GM20000 (cell line): ENCODE results near the gene UBAC1.
A peak's percentile ranks its signal among the peaks of the same experiment; 100 is the strongest.
"Not testable (repeated sequence)": the region's sequence is repeated elsewhere in the genome, so short reads cannot be mapped to it uniquely, and the experiment has no call there.

Source experiments
- DNase-seq: peaks from one replicate; pipeline ENCODE4 v3.0.0; 2012; ENCODE audit warnings: low spot score
- CTCF ChIP-seq: IDR thresholded peaks from 2 replicates; pipeline ENCODE4 v1.5.1; 2012; ENCODE audit warnings: mild to moderate bottlenecking, control low read depth; ENCODE audit errors: extremely low read depth, missing control alignments

The UBAC1 gene

DNA sequence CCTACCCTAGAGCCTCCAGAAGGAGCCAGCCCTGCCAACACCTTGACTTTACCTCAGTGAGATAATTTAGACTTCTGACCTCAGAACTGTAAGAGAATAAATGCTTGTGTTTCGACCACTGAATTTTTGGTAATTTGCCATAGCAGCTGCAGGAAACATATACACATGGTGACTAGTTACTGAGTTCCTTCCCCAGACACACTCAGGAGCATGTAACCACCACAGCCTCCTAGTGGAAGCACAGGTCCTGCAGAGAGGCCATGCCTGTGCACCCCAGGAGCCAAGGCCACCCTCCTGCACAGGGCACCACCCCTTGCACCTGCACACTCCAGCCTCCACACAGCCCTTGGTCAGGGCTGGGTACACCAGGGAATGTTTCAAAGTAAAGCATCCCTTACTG, 46.3 kb downstream of the UBAC1 start:
- TF ChIP-seq CTCF, result no peak
- DNase-seq, result no peak

GRCh38 chr9:135911233-135911632, 49.9 kb downstream of the UBAC1 start:
- not testable (repeated sequence) for DNase-seq

DNA sequence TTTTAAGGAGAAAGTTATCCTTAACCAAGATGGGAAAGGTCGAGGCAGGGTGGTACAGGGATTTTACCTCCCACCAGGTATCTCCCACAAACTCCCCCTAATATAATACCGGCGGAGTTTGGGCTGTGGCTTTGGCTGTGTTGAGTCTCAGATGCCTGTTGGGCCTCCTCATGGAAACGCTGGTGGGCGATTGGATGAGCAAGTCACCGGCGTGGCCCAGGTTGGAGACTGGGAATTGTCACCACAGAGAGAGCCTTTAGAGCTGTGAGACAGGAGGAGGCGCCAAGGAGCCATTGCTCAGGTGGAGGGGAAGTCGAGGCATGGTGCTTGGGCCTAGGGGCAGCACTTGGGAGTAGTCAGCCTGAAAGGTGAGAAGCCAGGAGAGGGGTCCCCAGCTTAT, 50.4 kb downstream of the UBAC1 start:
- no peak for DNase-seq
- TF ChIP-seq CTCF, result no peak

DNA sequence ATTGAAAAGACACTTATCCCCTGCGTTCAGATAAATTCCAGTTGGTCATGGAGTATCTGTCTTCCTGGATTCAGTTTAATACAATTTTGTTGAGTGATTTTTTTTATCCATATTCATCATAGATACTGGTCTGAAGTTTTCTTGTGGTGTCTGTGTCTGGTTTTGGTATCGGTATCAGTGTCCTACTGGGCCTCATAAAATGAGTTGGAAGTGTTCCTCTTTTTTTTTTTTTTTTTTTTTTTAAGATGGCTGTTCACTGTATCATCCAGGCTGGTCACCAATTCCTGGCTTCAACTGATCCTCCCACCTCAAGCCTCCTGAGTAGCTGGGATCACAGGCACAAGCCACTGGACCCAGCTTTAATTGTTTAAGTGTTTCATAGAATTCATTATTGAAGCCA, 51.0 kb downstream of the UBAC1 start:
- TF ChIP-seq CTCF, result no peak
- no peak for DNase-seq

GRCh38 chr9:135909371-135909770, 51.8 kb downstream of the UBAC1 start:
- TF ChIP-seq CTCF, result no peak
- DNase-seq, result no peak

- no peak for DNase-seq
- TF ChIP-seq CTCF, result no peak
Observed at GRCh38 chr9:135908754-135909204, 52.4 kb downstream of the UBAC1 start.

GRCh38 chr9:135908093-135908753, 53.0 kb downstream of the UBAC1 start:
- TF ChIP-seq CTCF, result no peak
- no peak for DNase-seq

- DNase-seq, result peak; percentile 99
- TF ChIP-seq CTCF, result no peak
Observed at GRCh38 chr9:135907431-135908092, 53.6 kb downstream of the UBAC1 start, which contains the start of gene CAMSAP1. Gene CAMSAP1 (minus strand): TSS chr9:135907546. CDS start chr9:135907159, 387 bp downstream.
